Left ventricle myocardium superior (tissue), 1 donor: Measurements from ENCODE around the gene RHBDF2. TPM values are rescaled to one million over a fixed set of nuclear protein-coding genes. Genes with fewer than 3 reads are reported as not detected.

Experiments
- ATAC-seq: fragments of 200-7000 bp; cut with Tn5 transposase; one replicate; pipeline ENCODE4 v1.9.1; 2020; ENCODE audit warnings: mild to moderate bottlenecking, moderate library complexity
- DNase-seq: peaks from one replicate; pipeline ENCODE4 v3.0.0-alpha.2; 2020
- intact Hi-C: fragments of 100-400 bp; cut with micrococcal nuclease; formaldehyde crosslinking; loops from one replicate; pipeline ENCODE4 v1.11.0; 2022
- total RNA-seq: library from RNA; stranded (reverse); fragmentation: NEBNext Ultra II Directional; extraction: Animal tissue kit (Norgen Biotek cat#: 25700); gene quantifications from one replicate; pipeline ENCODE4 v1.2.1, GENCODE V29; 2021
- donor health status: DM: no; HTN: yes; CAD: no; lungs with severe emphysema.

The RHBDF2 gene
- total RNA-seq, 1 donor from 2014 or later, result 17.7 TPM

- intact Hi-C loops, result no loop called here
- peak; percentile 89 for DNase-seq
- ATAC-seq, result peak; percentile 78
Observed at GRCh38 chr17:76506408-76507345, 5.5 kb upstream of the RHBDF2 start.

DNA sequence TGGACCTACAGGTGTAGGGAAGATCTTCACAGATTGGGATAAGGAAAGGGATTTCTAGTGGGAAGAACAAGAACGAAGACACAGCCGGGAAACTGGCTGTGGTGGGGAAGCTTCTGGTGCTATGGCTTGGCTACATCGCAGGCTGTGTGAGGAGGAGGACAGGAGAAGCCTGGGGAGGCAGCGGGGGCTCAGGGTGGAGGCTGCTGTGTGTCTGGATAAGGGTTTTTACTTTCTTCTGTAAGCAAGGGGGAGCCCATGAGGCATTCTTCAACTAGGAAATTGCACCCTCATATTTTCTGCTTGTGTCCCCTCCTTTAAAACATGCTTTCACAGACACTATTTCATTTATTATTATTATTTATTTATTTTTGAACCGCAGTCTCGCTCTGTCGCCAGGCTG is 2.9 kb upstream of the RHBDF2 start:
- DNase-seq (no peak), ATAC-seq (no peak)
- intact Hi-C loops, result loop anchor here (2.0 kb wide), 1 partner anchor 37 kb away; the partner anchor contains the start of gene AANAT

DNA sequence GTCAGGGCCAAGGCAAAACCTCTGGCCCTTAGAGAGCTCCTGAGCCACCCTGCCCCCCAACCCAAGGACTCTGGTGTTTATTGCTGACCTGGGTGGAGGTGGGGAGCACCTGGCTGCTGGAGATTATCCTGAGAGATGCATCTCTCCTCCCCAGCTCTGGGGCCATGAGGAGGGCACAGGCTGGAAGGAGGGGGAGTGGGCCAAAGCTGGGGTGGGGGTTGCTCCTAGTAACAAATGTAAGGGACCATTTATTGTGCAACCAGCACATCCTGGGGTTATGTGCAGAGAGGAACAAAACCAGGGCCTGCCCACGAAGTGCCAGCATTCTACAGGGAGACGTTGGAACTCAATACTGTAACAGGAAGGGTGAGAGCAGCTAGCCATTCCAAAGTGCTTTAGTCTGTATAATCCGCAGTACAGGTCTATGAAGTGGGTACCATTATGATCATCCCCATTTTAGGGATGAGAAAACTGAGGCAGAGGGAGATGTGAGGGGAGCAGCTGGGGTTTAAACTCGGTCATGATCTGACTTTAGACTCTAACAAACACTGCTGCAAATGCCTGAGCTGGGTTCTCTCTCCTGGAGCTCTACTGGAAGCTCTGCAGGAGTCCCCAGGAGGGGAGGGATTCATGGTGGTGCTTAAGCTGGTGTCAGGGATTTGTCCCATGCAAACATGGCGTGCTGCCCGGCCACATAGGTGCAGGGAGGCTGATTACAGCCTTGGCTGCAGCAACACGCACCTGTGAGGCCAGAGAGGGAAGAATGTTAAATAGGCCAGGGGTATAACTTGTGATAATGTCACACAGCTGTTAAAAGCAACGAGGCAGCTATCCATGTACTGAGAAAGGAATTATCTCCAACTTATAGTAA is 1.4 kb upstream of the RHBDF2 start:
- no peak for DNase-seq
- ATAC-seq, result no peak
- intact Hi-C loops, result no loop called here

DNA sequence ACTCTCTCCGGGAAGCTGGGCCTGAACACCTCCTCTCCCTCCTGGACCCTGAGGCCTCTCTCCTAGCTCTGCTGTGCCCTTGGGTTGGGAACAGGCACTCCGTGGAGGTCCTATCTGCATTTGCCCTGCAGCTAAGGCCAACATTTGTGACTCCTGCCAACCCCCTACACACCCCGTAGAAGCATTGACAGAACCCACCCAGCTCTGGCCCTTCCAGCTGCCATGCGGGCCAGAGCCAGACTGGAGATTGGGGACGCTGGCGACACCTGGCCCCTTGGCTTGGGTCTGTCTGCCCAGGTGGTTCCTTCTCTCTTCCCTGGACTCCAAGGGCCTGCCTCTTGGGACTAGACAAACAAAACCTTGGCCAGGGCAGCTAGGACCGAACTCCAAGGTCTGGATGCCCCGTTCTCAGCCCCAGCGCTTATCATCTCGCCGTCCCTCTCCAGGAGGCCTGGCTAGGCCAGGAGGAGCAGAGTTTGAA is 644 bp upstream of the RHBDF2 start:
- intact Hi-C loops, result no loop called here
- no peak for DNase-seq

GRCh38 chr17:76500747-76501017 is 541 bp downstream of the RHBDF2 start:
- peak; percentile 35 for DNase-seq

More for the DNA sequence above, 644 bp upstream of the RHBDF2 start:
- no peak for ATAC-seq

GRCh38 chr17:76500074-76500746 is 1.0 kb downstream of the RHBDF2 start:
- intact Hi-C loops, result no loop called here
- ATAC-seq (no peak), DNase-seq (no peak)

More at GRCh38 chr17:76500747-76501017, 541 bp downstream of the RHBDF2 start:
- intact Hi-C loops, result no loop called here
- no peak for ATAC-seq

- no peak for ATAC-seq
- intact Hi-C loops, result no loop called here
- DNase-seq, result no peak
Observed at GRCh38 chr17:76499267-76499667, 2.0 kb downstream of the RHBDF2 start.

DNA sequence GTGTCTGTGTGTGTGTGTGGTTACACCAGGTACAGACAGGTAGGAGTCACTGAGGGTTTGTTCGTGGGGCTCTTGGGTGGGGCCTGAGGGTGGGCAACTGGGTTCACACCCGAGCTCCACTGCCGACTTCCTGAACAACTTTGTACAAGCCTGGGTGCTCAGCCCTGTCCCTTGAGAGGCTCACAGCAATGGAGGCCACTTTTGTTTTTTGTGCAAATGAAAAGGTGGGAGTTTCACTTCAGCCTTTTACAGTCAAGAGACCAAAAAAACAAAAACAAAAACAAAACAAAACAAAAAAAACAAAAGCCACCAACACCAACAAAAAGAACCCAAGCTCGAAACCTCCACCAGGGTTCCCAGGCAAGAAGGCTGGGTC is 2.4 kb downstream of the RHBDF2 start:
- intact Hi-C loops, result no loop called here
- DNase-seq (no peak), ATAC-seq (no peak)

DNA sequence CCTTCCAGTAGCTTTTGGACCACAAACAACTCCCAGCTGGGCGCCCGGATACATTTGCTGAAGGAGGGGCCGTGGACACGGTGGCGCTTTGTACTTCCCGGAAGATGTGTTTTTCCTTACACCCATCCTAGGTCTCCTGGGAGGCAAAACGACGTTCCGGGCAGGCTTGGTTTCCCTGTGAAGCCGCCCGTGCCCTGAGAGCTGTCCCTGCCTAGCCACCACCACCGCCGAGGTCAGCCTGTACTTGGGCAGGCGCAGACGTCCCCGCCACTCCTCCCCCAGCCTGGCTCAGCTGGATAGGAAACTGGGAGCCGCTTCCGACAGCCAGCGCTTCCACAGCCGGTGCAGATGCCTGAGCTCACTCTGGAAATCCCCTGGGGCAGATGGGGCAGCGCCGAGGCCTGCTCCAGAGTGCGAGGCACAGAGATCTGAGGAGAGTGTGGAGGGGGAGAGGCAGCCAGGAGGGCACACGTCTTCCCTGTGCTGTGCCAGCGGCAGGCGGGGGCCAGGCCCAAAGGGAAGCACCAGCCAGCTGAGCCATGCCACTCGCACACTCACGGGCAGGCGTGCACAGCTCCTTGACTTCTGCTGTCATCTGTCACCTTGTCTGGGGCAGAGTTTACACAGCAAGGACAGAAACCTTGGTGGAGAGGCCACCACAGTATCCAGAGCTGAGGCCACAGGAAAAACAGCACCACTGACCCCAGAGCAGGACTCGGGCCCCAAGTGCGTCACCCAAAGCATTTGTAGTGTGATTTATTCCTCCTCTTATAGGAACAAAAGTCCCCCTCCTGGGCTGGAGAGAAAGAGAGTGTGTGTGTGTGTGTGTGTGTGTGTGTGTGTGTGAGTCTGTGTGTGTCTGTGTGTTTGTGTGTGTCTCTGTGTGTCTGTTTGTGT is 3.0 kb downstream of the RHBDF2 start:
- peak; percentile 79 for ATAC-seq
- DNase-seq, result peak; percentile 90
- intact Hi-C loops, result no loop called here

DNA sequence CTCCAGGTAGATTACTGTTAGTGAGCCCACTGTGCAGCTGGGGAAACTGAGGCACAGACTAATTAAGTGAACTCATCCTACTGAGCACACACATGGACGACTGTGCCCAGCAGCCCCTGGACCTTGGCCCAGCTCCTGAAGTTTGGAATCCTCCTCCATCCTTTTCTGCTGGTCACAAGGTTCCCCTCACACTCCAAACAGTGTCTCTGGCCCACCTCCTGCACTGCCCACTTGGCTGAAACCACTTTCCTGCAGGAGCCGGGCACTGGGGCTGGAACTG is 3.6 kb downstream of the RHBDF2 start:
- ATAC-seq, result no peak
- no peak for DNase-seq
- intact Hi-C loops, result no loop called here

DNA sequence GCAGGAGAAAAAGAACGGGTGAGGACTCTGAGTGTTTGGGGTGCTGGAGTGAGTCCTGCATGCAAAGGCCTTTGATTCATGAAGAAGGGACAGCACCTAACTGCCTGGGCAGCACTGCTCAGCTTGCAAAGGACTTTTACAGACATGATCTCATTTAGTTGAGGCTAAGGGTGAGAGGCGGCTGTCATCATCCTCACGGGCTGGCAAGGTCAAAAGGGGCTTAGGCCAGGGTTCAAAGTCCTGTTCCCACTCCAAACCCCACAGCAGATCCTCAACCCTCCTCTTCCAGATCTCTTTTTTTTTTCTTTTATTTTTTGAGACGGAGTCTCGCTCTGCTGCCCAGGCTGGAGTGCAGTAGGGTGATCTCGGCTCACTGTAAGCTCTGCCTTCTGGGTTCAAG is 4.8 kb downstream of the RHBDF2 start:
- ATAC-seq (no peak), DNase-seq (no peak)
- intact Hi-C loops, result no loop called here

DNA sequence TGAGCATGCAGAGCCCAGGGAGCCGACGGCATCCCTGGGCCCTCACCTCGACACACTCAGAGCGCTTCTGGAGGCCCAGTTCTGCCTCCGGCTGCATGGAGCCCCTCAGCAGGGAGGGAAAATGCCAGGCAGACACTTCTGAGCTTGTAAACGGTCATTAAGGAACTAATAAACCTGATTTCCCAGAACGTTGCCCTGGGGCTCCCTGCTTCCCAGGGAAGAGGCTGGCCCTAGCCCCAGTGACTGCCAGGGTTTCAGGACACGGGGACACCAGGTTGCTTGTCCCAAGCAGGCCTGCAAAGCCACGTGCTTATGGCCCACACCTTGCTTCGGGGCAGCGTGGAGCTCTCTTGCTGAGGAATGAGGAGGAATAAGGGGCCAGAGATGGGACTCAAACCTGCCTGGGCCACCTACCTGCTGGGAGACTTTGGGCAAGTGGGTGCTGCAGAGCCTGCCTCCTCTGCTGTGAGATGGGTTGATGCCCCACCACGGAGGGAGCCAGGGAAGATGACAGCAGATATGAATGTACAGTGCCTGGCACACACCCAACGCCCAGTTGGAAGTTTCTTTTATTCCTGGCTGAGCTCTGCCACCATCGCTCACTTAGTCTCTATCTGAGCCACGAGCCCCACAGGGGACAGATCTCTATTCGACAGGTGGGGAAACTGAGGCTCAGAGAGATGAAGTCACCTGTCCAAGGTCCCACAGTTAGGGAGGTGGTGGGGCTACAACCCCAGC is 5.4 kb downstream of the RHBDF2 start:
- ATAC-seq (no peak), DNase-seq (no peak)
- intact Hi-C loops, result no loop called here

DNA sequence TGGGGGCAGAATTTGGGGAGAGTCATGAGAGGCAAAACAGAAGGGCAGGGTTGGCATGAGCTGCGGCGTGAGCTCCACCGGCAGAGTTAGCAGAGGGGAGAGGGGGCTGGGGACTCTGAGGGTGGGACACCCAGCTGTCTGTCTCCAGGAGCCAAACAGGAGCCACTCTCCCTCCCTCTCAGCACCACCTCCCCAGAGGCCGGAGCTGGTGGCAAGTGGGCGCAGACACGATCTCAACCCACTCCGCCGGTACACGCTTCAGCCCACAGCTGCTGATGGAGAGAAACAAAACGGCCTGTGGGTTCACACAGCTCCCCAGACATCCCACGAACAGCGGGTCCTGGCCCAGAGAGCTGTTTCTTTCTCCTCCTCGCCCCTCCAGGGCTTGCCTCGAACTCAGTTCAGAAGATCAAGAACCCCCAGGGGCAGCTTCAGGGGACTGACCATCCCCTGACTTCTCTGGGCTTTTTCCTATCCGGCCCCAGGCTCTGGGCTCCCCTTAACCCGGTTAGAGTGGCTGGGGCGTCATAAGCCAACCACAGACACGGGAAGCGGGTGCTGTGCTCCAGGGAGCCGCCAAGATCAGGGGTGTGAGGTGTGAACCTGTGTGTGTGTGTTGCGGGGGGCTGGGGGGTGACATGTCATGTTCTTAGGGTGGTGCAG is 7.6 kb downstream of the RHBDF2 start:
- intact Hi-C loops, result no loop called here
- DNase-seq, result no peak
- no peak for ATAC-seq

DNA sequence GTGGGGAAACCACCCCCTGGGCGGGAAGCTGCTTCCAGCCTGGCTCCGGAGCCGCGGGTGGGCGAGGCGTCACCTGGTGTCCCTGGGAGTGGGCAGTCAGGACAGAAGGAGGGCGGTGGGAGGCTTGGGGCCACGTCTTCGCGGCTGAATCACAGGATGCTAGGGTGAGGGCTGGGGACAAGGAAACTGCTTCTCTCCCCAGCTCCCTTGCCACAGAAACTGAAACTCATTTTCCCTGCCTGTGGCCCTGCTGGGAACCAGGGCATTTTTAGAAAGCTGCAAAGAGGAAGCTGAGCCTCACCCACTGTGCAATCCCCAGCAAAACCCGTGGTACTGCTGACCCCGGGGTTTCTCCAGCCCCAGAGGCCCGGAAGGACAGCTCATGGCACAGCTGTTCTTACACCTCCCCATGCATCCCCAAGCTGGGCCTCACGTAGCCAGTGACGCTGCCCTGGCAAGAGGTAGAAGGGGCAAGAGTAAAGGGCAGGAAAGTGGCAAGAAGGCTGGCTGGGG is 8.2 kb downstream of the RHBDF2 start:
- intact Hi-C loops, result no loop called here

DNA sequence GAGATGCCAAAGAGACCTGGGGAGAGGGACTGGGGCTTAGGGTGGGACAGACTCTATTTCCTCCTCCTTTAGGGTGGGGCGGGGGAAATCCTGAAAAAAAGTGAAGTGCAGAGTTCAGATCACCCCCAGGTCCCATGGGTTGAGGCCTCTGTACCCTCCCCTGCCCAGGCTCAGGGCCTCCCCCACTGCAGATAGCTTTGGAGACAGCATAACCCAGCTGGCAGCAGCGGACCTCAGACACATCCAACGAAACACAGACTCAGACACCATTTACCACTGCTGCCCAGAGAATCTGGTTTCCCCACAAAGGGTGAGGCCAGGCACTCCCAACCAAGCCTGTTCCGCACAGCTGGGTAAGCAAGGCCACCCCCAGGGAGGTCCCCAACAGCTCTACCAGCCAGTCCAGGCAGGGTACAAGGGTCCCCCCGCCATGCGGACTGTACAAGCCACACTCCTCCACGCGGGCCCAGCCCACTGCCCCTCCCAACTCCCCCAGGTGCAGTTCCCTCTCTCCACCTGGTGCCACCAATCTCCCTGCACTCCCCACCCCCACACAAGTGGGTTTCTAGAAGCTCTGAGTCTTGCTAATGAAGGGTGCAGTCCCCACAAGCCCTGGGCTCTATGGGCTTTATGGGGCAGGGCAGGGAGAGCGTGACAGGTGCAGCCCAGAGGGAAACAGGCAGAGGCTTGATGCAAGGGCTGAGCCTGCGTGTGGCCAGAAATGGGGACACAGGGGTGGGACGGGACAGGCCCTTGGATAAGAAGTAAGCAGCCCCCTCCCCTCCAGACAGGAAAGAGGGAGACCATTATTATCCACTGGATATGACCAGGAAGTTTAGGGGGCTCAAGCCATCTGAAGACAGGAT is 8.9 kb downstream of the RHBDF2 start:
- DNase-seq (no peak), ATAC-seq (peak; percentile 32)
- intact Hi-C loops, result no loop called here

More for the DNA sequence above, 8.2 kb downstream of the RHBDF2 start:
- ATAC-seq (peak; percentile 56), DNase-seq (peak; percentile 75)

DNA sequence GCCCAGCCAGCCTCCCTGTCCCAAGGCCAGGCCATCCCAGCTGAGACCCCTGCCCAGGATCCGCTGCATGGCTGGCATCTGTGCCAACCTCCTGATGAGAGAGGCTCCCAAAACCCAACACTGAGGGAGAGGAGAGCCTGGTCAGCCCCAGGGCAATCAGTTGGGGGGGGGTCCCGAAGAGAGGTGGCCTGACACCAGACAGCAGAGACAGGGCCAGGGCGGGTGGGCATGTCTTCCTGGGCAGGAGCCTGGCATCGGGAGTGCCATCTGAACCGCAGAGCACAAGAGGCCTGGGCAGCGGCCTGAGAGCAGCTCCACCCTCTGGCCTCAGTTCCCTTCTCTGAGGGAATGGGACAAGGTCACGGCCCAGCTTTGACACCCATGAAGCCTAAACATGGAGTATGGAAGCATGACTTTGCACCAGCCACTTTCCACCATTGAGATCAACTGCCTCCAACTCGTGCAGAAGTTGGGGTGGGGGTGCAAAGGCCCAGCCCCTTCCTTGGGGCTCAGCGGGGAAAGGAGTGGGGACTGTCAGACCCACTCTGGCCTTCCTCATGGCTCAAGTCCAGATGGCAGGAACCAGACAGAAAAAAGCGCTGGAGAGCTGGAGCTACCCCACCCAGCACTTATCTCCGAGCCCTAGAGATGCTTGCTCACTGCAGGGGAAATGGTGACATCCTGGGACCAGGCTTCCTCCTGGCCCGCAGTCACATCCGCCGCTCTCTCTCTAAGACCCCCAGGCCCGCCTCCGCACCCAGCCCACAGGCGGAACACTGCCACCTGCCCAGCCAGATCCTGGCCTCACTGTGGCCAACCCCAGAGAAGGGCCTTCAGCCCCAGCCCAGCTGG is 9.7 kb downstream of the RHBDF2 start:
- peak; percentile 36 for ATAC-seq
- DNase-seq, result no peak
- intact Hi-C loops, result no loop called here
